GM12892 (cell line): ENCODE data around the gene ACVR1.

Source experiments
- POLR2A ChIP-seq: IDR thresholded peaks from 2 replicates; pipeline ENCODE4 v1.6.1; 2011; ENCODE audit warnings: low read depth, low read length, control low read depth
- POLR2AphosphoS5 ChIP-seq: IDR thresholded peaks from 2 replicates; pipeline ENCODE4 v1.6.1; 2011; ENCODE audit warnings: low read depth, low read length, control low read depth
- TAF1 ChIP-seq: IDR thresholded peaks from 2 replicates; pipeline ENCODE4 v1.6.1; 2011; ENCODE audit warnings: low read depth, mild to moderate bottlenecking, control low read depth, low read length, borderline replicate concordance

GRCh38 chr2:157843081-157843480 lies 33.0 kb downstream of the ACVR1 start:
- TF ChIP-seq TAF1 (no peak), POLR2AphosphoS5 (no peak), POLR2A (no peak)
